PC-9 (cell line): Measurements from ENCODE around the gene NELL1.

Source experiments
- EZH2 ChIP-seq: fragments of 200-600 bp; sonication (generic); IDR thresholded peaks from 2 replicates; pipeline ENCODE4 v1.8.0; 2017; ENCODE audit warnings: antibody characterized with exemption, low read depth
- TF ChIP-seq, protein P1 (sequence below): fragments of 200-600 bp; sonication (generic); conservative IDR thresholded peaks from 2 replicates; pipeline ENCODE4 v1.6.1; 2017; ENCODE audit warnings: mixed run types, antibody characterized with exemption, mild to moderate bottlenecking, moderate library complexity

- TF ChIP-seq, protein P1, sequence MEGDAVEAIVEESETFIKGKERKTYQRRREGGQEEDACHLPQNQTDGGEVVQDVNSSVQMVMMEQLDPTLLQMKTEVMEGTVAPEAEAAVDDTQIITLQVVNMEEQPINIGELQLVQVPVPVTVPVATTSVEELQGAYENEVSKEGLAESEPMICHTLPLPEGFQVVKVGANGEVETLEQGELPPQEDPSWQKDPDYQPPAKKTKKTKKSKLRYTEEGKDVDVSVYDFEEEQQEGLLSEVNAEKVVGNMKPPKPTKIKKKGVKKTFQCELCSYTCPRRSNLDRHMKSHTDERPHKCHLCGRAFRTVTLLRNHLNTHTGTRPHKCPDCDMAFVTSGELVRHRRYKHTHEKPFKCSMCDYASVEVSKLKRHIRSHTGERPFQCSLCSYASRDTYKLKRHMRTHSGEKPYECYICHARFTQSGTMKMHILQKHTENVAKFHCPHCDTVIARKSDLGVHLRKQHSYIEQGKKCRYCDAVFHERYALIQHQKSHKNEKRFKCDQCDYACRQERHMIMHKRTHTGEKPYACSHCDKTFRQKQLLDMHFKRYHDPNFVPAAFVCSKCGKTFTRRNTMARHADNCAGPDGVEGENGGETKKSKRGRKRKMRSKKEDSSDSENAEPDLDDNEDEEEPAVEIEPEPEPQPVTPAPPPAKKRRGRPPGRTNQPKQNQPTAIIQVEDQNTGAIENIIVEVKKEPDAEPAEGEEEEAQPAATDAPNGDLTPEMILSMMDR: no peak
- TF ChIP-seq EZH2: no peak
Measured at GRCh38 chr11:21489416-21490115, 820.2 kb downstream of the NELL1 start.
